K562 (cell line): ENCODE measurements around the gene SLC15A3. TPM values are rescaled to one million over a fixed set of nuclear protein-coding genes. Genes with fewer than 3 reads are reported as not detected.

Experiments used
- C11orf30 ChIP-seq: fragments of 450-650 bp; IDR thresholded peaks from 2 replicates; pipeline ENCODE4 v1.6.1; 2016; ENCODE audit warnings: low read depth, mild to moderate bottlenecking
- FOSL1 ChIP-seq: fragments of 200-800 bp; sonication (Bioruptor generic); conservative IDR thresholded peaks from 2 replicates; pipeline ENCODE4 v1.6.1; 2016; ENCODE audit warnings: missing genetic modification characterization, missing compliant biosample characterization
- FOXM1 ChIP-seq, 2 experiments: fragments of 450-650 bp in 1 of 2; sonication (generic) in 1 of 2; formaldehyde crosslinking in 1 of 2; IDR thresholded peaks; 2 replicates each; pipeline versions ENCODE4 v1.6.1 to v1.9.0; 2017 to 2022; ENCODE audit warnings: low read depth in 2 of 2, mild to moderate bottlenecking in 2 of 2, missing genetic modification reagents in 1 of 2, moderate library complexity in 1 of 2
- KAT7 ChIP-seq: sonication (generic); formaldehyde crosslinking; IDR thresholded peaks from 2 replicates; pipeline ENCODE4 v1.8.0; 2022; ENCODE audit warnings: missing genetic modification reagents, mild to moderate bottlenecking, borderline replicate concordance
- KLF10 ChIP-seq: fragments of 250-450 bp; sonication (Bioruptor Pico); IDR thresholded peaks from 2 replicates; pipeline ENCODE4 v1.6.1; 2021; ENCODE audit warnings: matching md5 sums
- MAFF ChIP-seq: IDR thresholded peaks from 2 replicates; pipeline ENCODE4 v1.6.1; 2012; ENCODE audit warnings: low read length, improper control_type of control experiment
- MTA1 ChIP-seq: fragments of 450-650 bp; IDR thresholded peaks from 2 replicates; pipeline ENCODE4 v1.6.1; 2017; ENCODE audit warnings: borderline replicate concordance
- PURB ChIP-seq: sonication (generic); formaldehyde crosslinking; IDR thresholded peaks from 2 replicates; pipeline ENCODE4 v1.9.0; 2021; ENCODE audit warnings: low read depth, mild to moderate bottlenecking, missing genetic modification reagents
- RAD21 ChIP-seq, 2 experiments: fragments of 250-450 bp in 1 of 2; fragments of 450-650 bp in 1 of 2; sonication (Bioruptor Pico) in 1 of 2; formaldehyde crosslinking in 1 of 2; IDR thresholded peaks in 1 of 2; conservative IDR thresholded peaks in 1 of 2; 2 replicates each; pipeline versions ENCODE4 v1.4.0 to v1.8.0; 2020 to 2022; ENCODE audit warnings: mild to moderate bottlenecking in 2 of 2, moderate library complexity in 1 of 2
- STAG1 ChIP-seq: sonication (generic); formaldehyde crosslinking; IDR thresholded peaks from 2 replicates; pipeline ENCODE4 v1.5.0; 2020; ENCODE audit warnings: missing genetic modification reagents, borderline replicate concordance
- ZNF3 ChIP-seq: fragments of 250-450 bp; sonication (Bioruptor Pico); IDR thresholded peaks from 2 replicates; pipeline ENCODE4 v1.5.0; 2021; ENCODE audit warnings: mild to moderate bottlenecking, moderate library complexity
- polyA plus RNA-seq, 8 experiments: library from polyadenylated mRNA; depleted of rRNA in 4 of 8; stranded (reverse) in 5 of 8; unstranded in 3 of 8; fragments of >200 nt; fragmentation: Nextera tagmentation in 2 of 8; fragmentation: Illumina TruSeq in 1 of 8; extraction: Ambion mirVana in 2 of 8; extraction: Trizol in 1 of 8; gene quantifications; 2 replicates each; pipeline versions ENCODE4 v1.2.1 to v1.2.3, GENCODE V29; 2011 to 2014; ENCODE audit warnings: inconsistent platforms in 1 of 8, missing spikeins in 1 of 8
- total RNA-seq, 7 experiments: library from RNA; depleted of rRNA in 6 of 7; stranded (reverse); fragments of >200 nt in 6 of 7; fragmentation: Illumina TruSeq in 2 of 7; extraction: Trizol in 2 of 7; gene quantifications; 2 replicates each; pipeline versions ENCODE4 v1.2.1 to v1.2.3, GENCODE V29; 2011 to 2021; ENCODE audit warnings: low replicate concordance in 1 of 7
- TF ChIP-seq, protein P1 (sequence below): sonication (generic); formaldehyde crosslinking; IDR thresholded peaks from 2 replicates; pipeline ENCODE4 v1.8.0; 2023; ENCODE audit warnings: missing genetic modification reagents, mild to moderate bottlenecking, borderline replicate concordance
- TF ChIP-seq, protein P2 (sequence below): sonication (generic); formaldehyde crosslinking; IDR thresholded peaks from 2 replicates; pipeline ENCODE4 v1.8.0; 2022; ENCODE audit warnings: missing genetic modification reagents, mild to moderate bottlenecking, moderate library complexity, borderline replicate concordance
- TF ChIP-seq, protein P3 (sequence below): IDR thresholded peaks from 2 replicates; pipeline ENCODE4 v1.6.1; 2011; ENCODE audit warnings: borderline replicate concordance, low read depth, mild to moderate bottlenecking, moderate library complexity, low read length; ENCODE audit not compliant: insufficient read depth, poor library complexity, severe bottlenecking
- TF ChIP-seq, protein P4 (sequence below): sonication (generic); formaldehyde crosslinking; IDR thresholded peaks from 2 replicates; pipeline ENCODE4 v1.8.0; 2022; ENCODE audit warnings: mild to moderate bottlenecking, missing genetic modification reagents

SLC15A3 gene
- total and polyA plus RNA-seq, 9 of the 15 experiments (the other 6 are each of a cell fraction or from before 2014, with no cell fraction given): 0.07 to 0.27 TPM; not detected in 7

DNA sequence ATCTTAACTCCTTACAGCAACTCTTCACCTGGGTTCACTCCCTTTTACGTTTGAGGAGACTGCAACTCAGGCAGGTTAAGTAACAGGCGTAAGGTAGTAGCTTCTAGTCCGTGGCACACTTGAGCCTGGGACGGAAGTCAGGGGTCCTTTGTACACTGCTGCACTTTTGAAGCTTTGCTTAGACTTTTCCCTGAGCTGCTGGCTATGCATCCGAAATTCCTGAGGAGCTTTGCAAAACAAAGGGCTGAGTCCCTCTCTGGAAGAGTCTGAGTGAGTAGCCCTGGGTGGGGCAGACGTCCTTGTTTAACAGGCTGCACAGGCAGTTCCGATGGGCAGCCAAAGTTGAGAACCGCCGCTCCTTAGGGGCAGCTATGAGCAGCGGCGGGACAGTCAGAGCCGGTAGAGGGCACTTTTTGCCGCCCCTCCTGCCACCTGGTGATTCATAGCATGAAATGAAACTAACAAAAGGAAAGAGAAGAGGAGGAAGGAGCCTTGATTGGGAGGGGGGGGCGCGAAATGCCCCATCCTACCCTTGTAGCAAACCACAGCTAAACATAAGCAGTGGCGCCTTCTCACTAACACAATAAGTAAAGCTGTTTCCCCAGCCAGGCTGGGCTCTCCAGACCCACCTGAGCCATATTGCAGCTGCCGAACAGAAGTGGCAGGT, 36.6 kb downstream of the SLC15A3 start (continued):
- TF ChIP-seq, protein P1, sequence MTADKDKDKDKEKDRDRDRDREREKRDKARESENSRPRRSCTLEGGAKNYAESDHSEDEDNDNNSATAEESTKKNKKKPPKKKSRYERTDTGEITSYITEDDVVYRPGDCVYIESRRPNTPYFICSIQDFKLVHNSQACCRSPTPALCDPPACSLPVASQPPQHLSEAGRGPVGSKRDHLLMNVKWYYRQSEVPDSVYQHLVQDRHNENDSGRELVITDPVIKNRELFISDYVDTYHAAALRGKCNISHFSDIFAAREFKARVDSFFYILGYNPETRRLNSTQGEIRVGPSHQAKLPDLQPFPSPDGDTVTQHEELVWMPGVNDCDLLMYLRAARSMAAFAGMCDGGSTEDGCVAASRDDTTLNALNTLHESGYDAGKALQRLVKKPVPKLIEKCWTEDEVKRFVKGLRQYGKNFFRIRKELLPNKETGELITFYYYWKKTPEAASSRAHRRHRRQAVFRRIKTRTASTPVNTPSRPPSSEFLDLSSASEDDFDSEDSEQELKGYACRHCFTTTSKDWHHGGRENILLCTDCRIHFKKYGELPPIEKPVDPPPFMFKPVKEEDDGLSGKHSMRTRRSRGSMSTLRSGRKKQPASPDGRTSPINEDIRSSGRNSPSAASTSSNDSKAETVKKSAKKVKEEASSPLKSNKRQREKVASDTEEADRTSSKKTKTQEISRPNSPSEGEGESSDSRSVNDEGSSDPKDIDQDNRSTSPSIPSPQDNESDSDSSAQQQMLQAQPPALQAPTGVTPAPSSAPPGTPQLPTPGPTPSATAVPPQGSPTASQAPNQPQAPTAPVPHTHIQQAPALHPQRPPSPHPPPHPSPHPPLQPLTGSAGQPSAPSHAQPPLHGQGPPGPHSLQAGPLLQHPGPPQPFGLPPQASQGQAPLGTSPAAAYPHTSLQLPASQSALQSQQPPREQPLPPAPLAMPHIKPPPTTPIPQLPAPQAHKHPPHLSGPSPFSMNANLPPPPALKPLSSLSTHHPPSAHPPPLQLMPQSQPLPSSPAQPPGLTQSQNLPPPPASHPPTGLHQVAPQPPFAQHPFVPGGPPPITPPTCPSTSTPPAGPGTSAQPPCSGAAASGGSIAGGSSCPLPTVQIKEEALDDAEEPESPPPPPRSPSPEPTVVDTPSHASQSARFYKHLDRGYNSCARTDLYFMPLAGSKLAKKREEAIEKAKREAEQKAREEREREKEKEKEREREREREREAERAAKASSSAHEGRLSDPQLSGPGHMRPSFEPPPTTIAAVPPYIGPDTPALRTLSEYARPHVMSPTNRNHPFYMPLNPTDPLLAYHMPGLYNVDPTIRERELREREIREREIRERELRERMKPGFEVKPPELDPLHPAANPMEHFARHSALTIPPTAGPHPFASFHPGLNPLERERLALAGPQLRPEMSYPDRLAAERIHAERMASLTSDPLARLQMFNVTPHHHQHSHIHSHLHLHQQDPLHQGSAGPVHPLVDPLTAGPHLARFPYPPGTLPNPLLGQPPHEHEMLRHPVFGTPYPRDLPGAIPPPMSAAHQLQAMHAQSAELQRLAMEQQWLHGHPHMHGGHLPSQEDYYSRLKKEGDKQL (CRISPR knock-in tag): no peak
- no peak for TF ChIP-seq MAFF
- no peak for TF ChIP-seq MTA1
- TF ChIP-seq PURB: no peak
- TF ChIP-seq FOXM1 (IDR thresholded peaks at IDR 0.05; ENCODE audit: low read depth): no peak
- TF ChIP-seq FOXM1 (CRISPR knock-in tag; IDR thresholded peaks at IDR 0.05; ENCODE audit: low read depth): 0 out of 2 replicates have a peak, but pooled peaks have one; percentile 51
- peak in 1 of 2 experiments; percentile 7; a peak in 1 of 4 replicates for TF ChIP-seq RAD21 (CRISPR knock-in tag; conservative IDR thresholded peaks at IDR 0.05 in 1 of 2, IDR thresholded peaks at IDR 0.05 in 1 of 2)
- TF ChIP-seq ZNF3: no peak
- TF ChIP-seq FOSL1 (tag): peak; percentile 57; the same call in 1 of the 2 replicates
- TF ChIP-seq STAG1 (CRISPR knock-in tag): no peak
- TF ChIP-seq, protein P2, sequence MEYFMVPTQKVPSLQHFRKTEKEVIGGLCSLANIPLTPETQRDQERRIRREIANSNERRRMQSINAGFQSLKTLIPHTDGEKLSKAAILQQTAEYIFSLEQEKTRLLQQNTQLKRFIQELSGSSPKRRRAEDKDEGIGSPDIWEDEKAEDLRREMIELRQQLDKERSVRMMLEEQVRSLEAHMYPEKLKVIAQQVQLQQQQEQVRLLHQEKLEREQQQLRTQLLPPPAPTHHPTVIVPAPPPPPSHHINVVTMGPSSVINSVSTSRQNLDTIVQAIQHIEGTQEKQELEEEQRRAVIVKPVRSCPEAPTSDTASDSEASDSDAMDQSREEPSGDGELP (CRISPR knock-in tag): peak; percentile 51; the same call in 1 of the 2 replicates
- TF ChIP-seq C11orf30: no peak
- 0 out of 2 replicates have a peak, but pooled peaks have one; percentile 57 for TF ChIP-seq KAT7 (CRISPR knock-in tag)
- TF ChIP-seq KLF10 (CRISPR knock-in tag): no peak
- TF ChIP-seq, protein P3, sequence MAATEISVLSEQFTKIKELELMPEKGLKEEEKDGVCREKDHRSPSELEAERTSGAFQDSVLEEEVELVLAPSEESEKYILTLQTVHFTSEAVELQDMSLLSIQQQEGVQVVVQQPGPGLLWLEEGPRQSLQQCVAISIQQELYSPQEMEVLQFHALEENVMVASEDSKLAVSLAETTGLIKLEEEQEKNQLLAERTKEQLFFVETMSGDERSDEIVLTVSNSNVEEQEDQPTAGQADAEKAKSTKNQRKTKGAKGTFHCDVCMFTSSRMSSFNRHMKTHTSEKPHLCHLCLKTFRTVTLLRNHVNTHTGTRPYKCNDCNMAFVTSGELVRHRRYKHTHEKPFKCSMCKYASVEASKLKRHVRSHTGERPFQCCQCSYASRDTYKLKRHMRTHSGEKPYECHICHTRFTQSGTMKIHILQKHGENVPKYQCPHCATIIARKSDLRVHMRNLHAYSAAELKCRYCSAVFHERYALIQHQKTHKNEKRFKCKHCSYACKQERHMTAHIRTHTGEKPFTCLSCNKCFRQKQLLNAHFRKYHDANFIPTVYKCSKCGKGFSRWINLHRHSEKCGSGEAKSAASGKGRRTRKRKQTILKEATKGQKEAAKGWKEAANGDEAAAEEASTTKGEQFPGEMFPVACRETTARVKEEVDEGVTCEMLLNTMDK: peak; percentile 36
- TF ChIP-seq, protein P4, sequence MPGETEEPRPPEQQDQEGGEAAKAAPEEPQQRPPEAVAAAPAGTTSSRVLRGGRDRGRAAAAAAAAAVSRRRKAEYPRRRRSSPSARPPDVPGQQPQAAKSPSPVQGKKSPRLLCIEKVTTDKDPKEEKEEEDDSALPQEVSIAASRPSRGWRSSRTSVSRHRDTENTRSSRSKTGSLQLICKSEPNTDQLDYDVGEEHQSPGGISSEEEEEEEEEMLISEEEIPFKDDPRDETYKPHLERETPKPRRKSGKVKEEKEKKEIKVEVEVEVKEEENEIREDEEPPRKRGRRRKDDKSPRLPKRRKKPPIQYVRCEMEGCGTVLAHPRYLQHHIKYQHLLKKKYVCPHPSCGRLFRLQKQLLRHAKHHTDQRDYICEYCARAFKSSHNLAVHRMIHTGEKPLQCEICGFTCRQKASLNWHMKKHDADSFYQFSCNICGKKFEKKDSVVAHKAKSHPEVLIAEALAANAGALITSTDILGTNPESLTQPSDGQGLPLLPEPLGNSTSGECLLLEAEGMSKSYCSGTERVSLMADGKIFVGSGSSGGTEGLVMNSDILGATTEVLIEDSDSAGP (CRISPR knock-in tag): 0 out of 2 replicates have a peak, but pooled peaks have one; percentile 24
